Loucy (cell line): ENCODE measurements around the gene NDUFAF3.

ENCODE experiments used
- CTCF ChIP-seq: fragments of 200-600 bp; sonication (generic); conservative IDR thresholded peaks from 2 replicates; pipeline ENCODE4 v1.5.1; 2014; ENCODE audit warnings: mild to moderate bottlenecking, antibody characterized with exemption, low read length
- EZH2phosphoT487 ChIP-seq: fragments of 200-600 bp; IDR thresholded peaks from 2 replicates; pipeline ENCODE4 v1.6.1; 2018; ENCODE audit warnings: antibody characterized with exemption, mild to moderate bottlenecking, moderate library complexity, borderline replicate concordance

- TF ChIP-seq CTCF (no peak), EZH2phosphoT487 (no peak)
Measured at GRCh38 chr3:48990636-48991469, 31.1 kb upstream of the NDUFAF3 start.
